ENCODE results near the gene HSBP1.

Gene HSBP1

DNA sequence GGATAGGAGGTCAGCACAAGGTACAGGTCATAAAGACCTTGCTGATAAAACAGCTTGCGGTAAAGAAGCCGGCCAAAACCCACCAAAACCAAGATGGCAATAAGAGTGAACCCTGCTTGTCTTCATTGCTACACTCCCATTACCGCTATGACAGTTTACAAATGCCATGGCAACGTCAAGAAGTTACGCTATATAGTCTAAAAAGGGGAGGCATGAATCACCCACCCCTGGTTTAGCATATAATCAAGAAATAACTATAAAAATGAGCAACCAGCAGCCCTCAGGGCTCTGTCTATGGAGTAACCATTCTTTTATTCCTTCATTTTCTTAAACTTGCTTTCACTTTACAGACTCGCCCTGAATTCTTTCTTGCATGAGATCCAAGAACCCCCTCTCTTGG, 1.0 kb upstream of the HSBP1 start:
- TF ChIP-seq ZBTB7A (IDR thresholded peaks at IDR 0.05; ENCODE audit: low read depth), result no peak
- no peak for TF ChIP-seq CEBPB (IDR thresholded peaks at IDR 0.05)

DNA sequence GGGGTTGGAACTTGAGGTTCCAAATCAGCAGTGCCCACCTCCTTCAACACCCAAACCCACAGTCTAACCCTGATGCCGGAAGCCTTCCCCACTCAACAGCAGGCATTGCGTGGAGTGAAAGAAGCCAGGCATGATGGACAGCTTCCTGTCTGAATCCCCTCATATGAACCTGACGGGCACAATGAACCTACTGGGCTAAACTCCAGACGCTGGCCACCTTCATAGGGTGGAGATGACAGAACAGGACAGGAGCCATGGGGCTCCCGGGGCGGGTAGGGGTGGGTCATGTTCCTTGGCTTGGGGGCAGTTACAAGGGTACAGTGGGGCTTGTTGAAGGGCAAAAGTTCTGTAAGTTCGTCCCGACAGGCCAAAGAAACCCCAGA, 460 bp upstream of the HSBP1 start:
- TF ChIP-seq USF1 (IDR thresholded peaks at IDR 0.05), result no peak
- TF ChIP-seq, protein P1, sequence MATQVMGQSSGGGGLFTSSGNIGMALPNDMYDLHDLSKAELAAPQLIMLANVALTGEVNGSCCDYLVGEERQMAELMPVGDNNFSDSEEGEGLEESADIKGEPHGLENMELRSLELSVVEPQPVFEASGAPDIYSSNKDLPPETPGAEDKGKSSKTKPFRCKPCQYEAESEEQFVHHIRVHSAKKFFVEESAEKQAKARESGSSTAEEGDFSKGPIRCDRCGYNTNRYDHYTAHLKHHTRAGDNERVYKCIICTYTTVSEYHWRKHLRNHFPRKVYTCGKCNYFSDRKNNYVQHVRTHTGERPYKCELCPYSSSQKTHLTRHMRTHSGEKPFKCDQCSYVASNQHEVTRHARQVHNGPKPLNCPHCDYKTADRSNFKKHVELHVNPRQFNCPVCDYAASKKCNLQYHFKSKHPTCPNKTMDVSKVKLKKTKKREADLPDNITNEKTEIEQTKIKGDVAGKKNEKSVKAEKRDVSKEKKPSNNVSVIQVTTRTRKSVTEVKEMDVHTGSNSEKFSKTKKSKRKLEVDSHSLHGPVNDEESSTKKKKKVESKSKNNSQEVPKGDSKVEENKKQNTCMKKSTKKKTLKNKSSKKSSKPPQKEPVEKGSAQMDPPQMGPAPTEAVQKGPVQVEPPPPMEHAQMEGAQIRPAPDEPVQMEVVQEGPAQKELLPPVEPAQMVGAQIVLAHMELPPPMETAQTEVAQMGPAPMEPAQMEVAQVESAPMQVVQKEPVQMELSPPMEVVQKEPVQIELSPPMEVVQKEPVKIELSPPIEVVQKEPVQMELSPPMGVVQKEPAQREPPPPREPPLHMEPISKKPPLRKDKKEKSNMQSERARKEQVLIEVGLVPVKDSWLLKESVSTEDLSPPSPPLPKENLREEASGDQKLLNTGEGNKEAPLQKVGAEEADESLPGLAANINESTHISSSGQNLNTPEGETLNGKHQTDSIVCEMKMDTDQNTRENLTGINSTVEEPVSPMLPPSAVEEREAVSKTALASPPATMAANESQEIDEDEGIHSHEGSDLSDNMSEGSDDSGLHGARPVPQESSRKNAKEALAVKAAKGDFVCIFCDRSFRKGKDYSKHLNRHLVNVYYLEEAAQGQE (IDR thresholded peaks at IDR 0.05; ENCODE audit: low read depth), result no peak
- no peak for TF ChIP-seq TAF1 (IDR thresholded peaks at IDR 0.05; ENCODE audit: low read depth)
- no peak for TF ChIP-seq EGR1 (IDR thresholded peaks at IDR 0.05)
- TF ChIP-seq FOXM1 (IDR thresholded peaks at IDR 0.05; ENCODE audit: borderline replicate concordance, low read depth), result no peak
- no peak for TF ChIP-seq NFIC (IDR thresholded peaks at IDR 0.05)
- TF ChIP-seq YY1 (IDR thresholded peaks at IDR 0.05; ENCODE audit: low read depth), result no peak
- TF ChIP-seq CREB1 (IDR thresholded peaks at IDR 0.05; ENCODE audit: low read depth), result no peak
- TF ChIP-seq, protein P2, sequence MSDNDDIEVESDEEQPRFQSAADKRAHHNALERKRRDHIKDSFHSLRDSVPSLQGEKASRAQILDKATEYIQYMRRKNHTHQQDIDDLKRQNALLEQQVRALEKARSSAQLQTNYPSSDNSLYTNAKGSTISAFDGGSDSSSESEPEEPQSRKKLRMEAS (IDR thresholded peaks at IDR 0.05), result no peak
- TF ChIP-seq CEBPB (IDR thresholded peaks at IDR 0.05), result no peak
- no peak for TF ChIP-seq TEAD4 (IDR thresholded peaks at IDR 0.05)

- no peak for TF ChIP-seq EP300 (IDR thresholded peaks at IDR 0.05; ENCODE audit: borderline replicate concordance)
- 0 out of 2 replicates have a peak, but pooled peaks have one; percentile 2 for TF ChIP-seq TCF12 (IDR thresholded peaks at IDR 0.05; ENCODE audit: low read depth)
Measured at GRCh38 chr16:83808573-83809014, 816 bp downstream of the HSBP1 start.

DNA sequence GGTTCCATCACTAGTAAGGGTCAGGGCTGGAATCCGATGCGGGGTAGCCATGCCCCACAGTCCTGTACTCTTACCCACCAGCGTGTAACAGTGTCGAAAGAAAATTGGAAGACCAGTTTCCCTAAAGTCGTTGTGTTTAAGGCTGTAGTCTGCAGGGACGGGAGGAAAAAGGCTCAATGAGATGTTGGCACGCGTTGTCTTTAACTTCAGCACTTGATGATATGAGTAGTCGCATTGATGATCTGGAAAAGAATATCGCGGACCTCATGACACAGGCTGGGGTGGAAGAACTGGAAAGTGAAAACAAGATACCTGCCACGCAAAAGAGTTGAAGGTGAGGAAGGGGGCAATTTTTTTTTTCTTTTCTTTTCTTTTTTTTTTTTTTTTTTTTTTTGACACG, 1.3 kb downstream of the HSBP1 start:
- TF ChIP-seq CEBPB (IDR thresholded peaks at IDR 0.05) (no peak), USF1 (IDR thresholded peaks at IDR 0.05) (no peak), CREB1 (IDR thresholded peaks at IDR 0.05; ENCODE audit: low read depth) (no peak), FOXM1 (IDR thresholded peaks at IDR 0.05; ENCODE audit: borderline replicate concordance, low read depth) (no peak), ZBTB7A (IDR thresholded peaks at IDR 0.05; ENCODE audit: low read depth) (no peak), NFIC (IDR thresholded peaks at IDR 0.05) (no peak), EP300 (IDR thresholded peaks at IDR 0.05; ENCODE audit: borderline replicate concordance) (no peak), EGR1 (IDR thresholded peaks at IDR 0.05) (no peak), YY1 (IDR thresholded peaks at IDR 0.05; ENCODE audit: low read depth) (no peak), TAF1 (IDR thresholded peaks at IDR 0.05; ENCODE audit: low read depth) (no peak), RAD21 (IDR thresholded peaks at IDR 0.05; ENCODE audit: low read depth) (no peak), TCF12 (IDR thresholded peaks at IDR 0.05; ENCODE audit: low read depth) (no peak), TEAD4 (IDR thresholded peaks at IDR 0.05) (no peak)
- TF ChIP-seq, protein P1 (IDR thresholded peaks at IDR 0.05; ENCODE audit: low read depth), result no peak
- TF ChIP-seq, protein P2 (IDR thresholded peaks at IDR 0.05), result no peak

- TF ChIP-seq USF1 (IDR thresholded peaks at IDR 0.05), result no peak
- TF ChIP-seq TEAD4 (IDR thresholded peaks at IDR 0.05), result no peak
- no peak for TF ChIP-seq ZBTB7A (IDR thresholded peaks at IDR 0.05; ENCODE audit: low read depth)
- no peak for TF ChIP-seq EP300 (IDR thresholded peaks at IDR 0.05; ENCODE audit: borderline replicate concordance)
- no peak for TF ChIP-seq CEBPB (IDR thresholded peaks at IDR 0.05)
- no peak for TF ChIP-seq TCF12 (IDR thresholded peaks at IDR 0.05; ENCODE audit: low read depth)
- no peak for TF ChIP-seq FOXM1 (IDR thresholded peaks at IDR 0.05; ENCODE audit: borderline replicate concordance, low read depth)
- TF ChIP-seq NFIC (IDR thresholded peaks at IDR 0.05), result no peak
- TF ChIP-seq YY1 (IDR thresholded peaks at IDR 0.05; ENCODE audit: low read depth), result no peak
- TF ChIP-seq TAF1 (IDR thresholded peaks at IDR 0.05; ENCODE audit: low read depth), result no peak
- TF ChIP-seq EGR1 (IDR thresholded peaks at IDR 0.05), result no peak
- TF ChIP-seq RAD21 (IDR thresholded peaks at IDR 0.05; ENCODE audit: low read depth), result no peak
- no peak for TF ChIP-seq CREB1 (IDR thresholded peaks at IDR 0.05; ENCODE audit: low read depth)
- TF ChIP-seq, protein P2 (IDR thresholded peaks at IDR 0.05), result no peak
- TF ChIP-seq, protein P1 (IDR thresholded peaks at IDR 0.05; ENCODE audit: low read depth), result no peak
Measured at GRCh38 chr16:83810901-83811300, 3.1 kb downstream of the HSBP1 start.
